Activated T-cell treated with anti-CD3 and anti-CD28 coated beads for 1 hour (primary cell): ENCODE data around the gene CASKIN1.
"Not testable (repeated sequence)": the region's sequence is repeated elsewhere in the genome, so short reads cannot be mapped to it uniquely, and the experiment has no call there.

Experiments used
- DNase-seq: peaks from one replicate; pipeline ENCODE4 v3.0.0-alpha.2; 2020; ENCODE audit warnings: low read depth

The CASKIN1 gene

GRCh38 chr16:2129890-2130447 is 66.4 kb downstream of the CASKIN1 start:
- not testable (repeated sequence) for DNase-seq

- not testable (repeated sequence) for DNase-seq
These were observed 67.2 kb downstream of the CASKIN1 start for GRCh38 chr16:2129251-2129650.

- DNase-seq, result not testable (repeated sequence)
These were observed 68.7 kb downstream of the CASKIN1 start for GRCh38 chr16:2127630-2128280.
